Measurements from ENCODE around the gene LTBP1. TPM values are rescaled to one million over a fixed set of nuclear protein-coding genes. Genes with fewer than 3 reads are reported as not detected.

The LTBP1 gene
- total and polyA plus RNA-seq, 2 donors (not counting 1 experiment from before 2014, with no cell fraction given) = 0.69 TPM; not detected in 1

GRCh38 chr2:33277002-33277426, 330.3 kb downstream of the LTBP1 start:
- Mint-ChIP-seq H3K4me1 (peaks cover 10% of the 10 kb centered on the region), H3K27me3 (peaks cover 4% of the 10 kb centered on the region), H3K4me3 (no peak overlapping the region), H3K27ac (no peak overlapping the region), H3K9me3 (ENCODE audit: insufficient read depth) (no peaks in the 10 kb centered on the region)
- Histone ChIP-seq H3K4me1 (ENCODE audit: control insufficient read depth in 2 of 2, insufficient read depth in 2 of 2, low read length in 2 of 2) (peaks cover 8% of the 10 kb centered on the region in 2 donors), H3K27ac (ENCODE audit: low read length in 2 of 2) (no peak overlapping the region), H3K9me3 (ENCODE audit: control extremely low read depth in 1 of 3, control insufficient read depth in 2 of 3, insufficient read depth in 1 of 3, low read length in 2 of 3) (no peaks in the 10 kb centered on the region), H3K36me3 (replicated peaks in 1 of 2; ENCODE audit: control extremely low read depth in 1 of 2, control insufficient read depth in 1 of 2, extremely low read depth in 1 of 2, insufficient read depth in 2 of 2, low read length in 1 of 2) (no peaks in the 10 kb centered on the region), H3K79me2 (ENCODE audit: control insufficient read depth, insufficient read depth, low read length) (no peaks in the 10 kb centered on the region), H3K4me3 (ENCODE audit: control extremely low read depth in 1 of 5, extremely low read depth in 1 of 5, insufficient read depth in 1 of 5, low read depth in 2 of 5, low read length in 4 of 5) (no peak overlapping the region), H2AFZ (ENCODE audit: insufficient read depth, low read depth, low read length, poor library complexity, severe bottlenecking) (no peak overlapping the region), H4K20me1 (ENCODE audit: control insufficient read depth, insufficient read depth, low read length, poor library complexity, severe bottlenecking) (no peaks in the 10 kb centered on the region), H3K27me3 (replicated peaks in 1 of 4; ENCODE audit: control extremely low read depth in 1 of 4, control insufficient read depth in 3 of 4, insufficient read depth in 4 of 4, low read length in 3 of 4) (peaks cover 0 to 3% (median 0%) of the 10 kb centered on the region in 4 experiments), H3K9ac (ENCODE audit: low read length) (no peak overlapping the region), H3K4me2 (replicated peaks; ENCODE audit: low read depth, low read length, poor library complexity, severe bottlenecking) (no peak overlapping the region)
- TF ChIP-seq, protein P1, sequence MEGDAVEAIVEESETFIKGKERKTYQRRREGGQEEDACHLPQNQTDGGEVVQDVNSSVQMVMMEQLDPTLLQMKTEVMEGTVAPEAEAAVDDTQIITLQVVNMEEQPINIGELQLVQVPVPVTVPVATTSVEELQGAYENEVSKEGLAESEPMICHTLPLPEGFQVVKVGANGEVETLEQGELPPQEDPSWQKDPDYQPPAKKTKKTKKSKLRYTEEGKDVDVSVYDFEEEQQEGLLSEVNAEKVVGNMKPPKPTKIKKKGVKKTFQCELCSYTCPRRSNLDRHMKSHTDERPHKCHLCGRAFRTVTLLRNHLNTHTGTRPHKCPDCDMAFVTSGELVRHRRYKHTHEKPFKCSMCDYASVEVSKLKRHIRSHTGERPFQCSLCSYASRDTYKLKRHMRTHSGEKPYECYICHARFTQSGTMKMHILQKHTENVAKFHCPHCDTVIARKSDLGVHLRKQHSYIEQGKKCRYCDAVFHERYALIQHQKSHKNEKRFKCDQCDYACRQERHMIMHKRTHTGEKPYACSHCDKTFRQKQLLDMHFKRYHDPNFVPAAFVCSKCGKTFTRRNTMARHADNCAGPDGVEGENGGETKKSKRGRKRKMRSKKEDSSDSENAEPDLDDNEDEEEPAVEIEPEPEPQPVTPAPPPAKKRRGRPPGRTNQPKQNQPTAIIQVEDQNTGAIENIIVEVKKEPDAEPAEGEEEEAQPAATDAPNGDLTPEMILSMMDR (IDR thresholded peaks at IDR 0.05) = no peak
- no peak for TF ChIP-seq EZH2 (IDR thresholded peaks at IDR 0.05; ENCODE audit: borderline replicate concordance, insufficient read depth, low read depth, low read length, poor library complexity, severe bottlenecking)
- POLR2A ChIA-PET = no interaction called here
- intact Hi-C loops (cut with micrococcal nuclease) = no loop called here
- ATAC-seq (ENCODE audit: low read depth) (no peak), DNase-seq (no peak)
- CTCF ChIA-PET = no interaction called here
- WGBS (ENCODE audit: insufficient coverage) = 91% methylated on average over 5 of the region's 5 CpGs

DNA sequence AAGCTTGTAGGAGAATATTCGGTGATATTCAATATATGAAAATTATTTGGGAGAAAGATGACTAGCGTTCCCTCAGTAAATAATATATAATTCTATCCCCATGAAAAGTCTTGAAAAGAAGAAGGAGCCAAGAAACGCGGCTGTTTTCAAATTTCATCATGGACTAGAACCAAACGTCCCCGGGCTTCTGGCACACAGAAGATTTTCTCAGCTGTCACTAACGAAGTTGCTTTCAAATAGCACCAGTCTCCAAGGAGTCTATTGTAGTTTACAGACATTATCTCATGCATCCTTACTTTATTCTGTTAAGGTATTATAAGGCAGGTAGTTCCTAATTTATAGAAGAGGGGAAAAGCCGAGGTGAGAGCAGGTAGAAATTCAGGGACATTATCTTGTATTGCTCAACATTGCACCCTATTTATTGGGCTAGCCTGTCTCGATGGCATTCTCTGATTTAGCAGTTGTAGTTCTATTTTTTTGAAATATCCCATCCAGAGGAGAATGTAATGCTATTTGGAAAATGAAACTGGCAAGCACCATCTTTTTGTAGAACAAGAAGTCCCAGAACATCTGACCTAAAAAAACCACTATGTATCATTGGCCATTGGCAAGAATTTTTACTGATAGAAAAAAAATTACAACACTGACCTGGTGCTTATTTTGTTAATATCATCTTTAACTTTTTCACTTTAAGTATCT, 331.6 kb downstream of the LTBP1 start:
- CTCF ChIA-PET = no interaction called here

More for the DNA sequence above, 331.6 kb downstream of the LTBP1 start:
- Mint-ChIP-seq H3K27ac (no peak overlapping the region), H3K4me1 (no peaks in the 10 kb centered on the region), H3K27me3 (peaks cover 4% of the 10 kb centered on the region), H3K9me3 (ENCODE audit: insufficient read depth) (no peaks in the 10 kb centered on the region), H3K4me3 (no peak overlapping the region)
- WGBS (ENCODE audit: insufficient coverage) = no CpG with 5 or more reads among the region's 9 CpGs
- H3K4me1 ChIP-seq (ENCODE audit: control insufficient read depth in 2 of 2, insufficient read depth in 2 of 2, low read length in 2 of 2) = no peaks in the 10 kb centered on the region
- DNase-seq = no peak
- H3K79me2 ChIP-seq (ENCODE audit: control insufficient read depth, insufficient read depth, low read length) = no peaks in the 10 kb centered on the region
- POLR2A ChIA-PET = interaction anchor here (0.6 kb wide), 1 partner anchor 203 kb away, joined by 3 read pairs; no protein-coding TSS in a partner anchor
- peaks cover 0 to 3% (median 0%) of the 10 kb centered on the region in 4 experiments for H3K27me3 ChIP-seq (replicated peaks in 1 of 4; ENCODE audit: control extremely low read depth in 1 of 4, control insufficient read depth in 3 of 4, insufficient read depth in 4 of 4, low read length in 3 of 4)
- H3K27ac ChIP-seq (ENCODE audit: low read length in 2 of 2) = no peak overlapping the region
- H3K9me3 ChIP-seq (ENCODE audit: control extremely low read depth in 1 of 3, control insufficient read depth in 2 of 3, insufficient read depth in 1 of 3, low read length in 2 of 3) = no peaks in the 10 kb centered on the region
- no peak overlapping the region for H2AFZ ChIP-seq (ENCODE audit: insufficient read depth, low read depth, low read length, poor library complexity, severe bottlenecking)
- no peak overlapping the region for H3K9ac ChIP-seq (ENCODE audit: low read length)
- H3K36me3 ChIP-seq (replicated peaks in 1 of 2; ENCODE audit: control extremely low read depth in 1 of 2, control insufficient read depth in 1 of 2, extremely low read depth in 1 of 2, insufficient read depth in 2 of 2, low read length in 1 of 2) = no peaks in the 10 kb centered on the region
- H3K4me2 ChIP-seq (replicated peaks; ENCODE audit: low read depth, low read length, poor library complexity, severe bottlenecking) = no peak overlapping the region
- H3K4me3 ChIP-seq (ENCODE audit: control extremely low read depth in 1 of 5, extremely low read depth in 1 of 5, insufficient read depth in 1 of 5, low read depth in 2 of 5, low read length in 4 of 5) = no peak overlapping the region
- H4K20me1 ChIP-seq (ENCODE audit: control insufficient read depth, insufficient read depth, low read length, poor library complexity, severe bottlenecking) = no peaks in the 10 kb centered on the region
- no peak for TF ChIP-seq EZH2 (IDR thresholded peaks at IDR 0.05; ENCODE audit: borderline replicate concordance, insufficient read depth, low read depth, low read length, poor library complexity, severe bottlenecking)
- TF ChIP-seq, protein P1 (IDR thresholded peaks at IDR 0.05) = no peak
- intact Hi-C loops (cut with micrococcal nuclease) = no loop called here
- ATAC-seq (ENCODE audit: low read depth) = no peak
